GM03348 (cell line): ENCODE data around the gene SUGP1.

ENCODE experiments used
- DNase-seq: peaks from one replicate; pipeline ENCODE4 v3.0.0; 2012; ENCODE audit warnings: low spot score

The SUGP1 gene

GRCh38 chr19:19342086-19343015 is 22.0 kb upstream of the SUGP1 start:
- DNase-seq, result peak; percentile 85

- no peak for DNase-seq
These were observed 20.7 kb upstream of the SUGP1 start for GRCh38 chr19:19341026-19341425.

GRCh38 chr19:19338082-19338481 is 17.8 kb upstream of the SUGP1 start:
- no peak for DNase-seq

GRCh38 chr19:19337120-19337519 is 16.8 kb upstream of the SUGP1 start:
- no peak for DNase-seq

GRCh38 chr19:19336597-19336996 is 16.3 kb upstream of the SUGP1 start:
- DNase-seq, result no peak

GRCh38 chr19:19335408-19336158 is 15.3 kb upstream of the SUGP1 start:
- DNase-seq, result no peak

- no peak for DNase-seq
These were observed 14.7 kb upstream of the SUGP1 start for GRCh38 chr19:19334989-19335344.

- DNase-seq, result no peak
These were observed 14.0 kb upstream of the SUGP1 start for GRCh38 chr19:19334063-19334988.

GRCh38 chr19:19329126-19329525 is 8.8 kb upstream of the SUGP1 start:
- DNase-seq, result no peak

GRCh38 chr19:19327672-19328071 is 7.4 kb upstream of the SUGP1 start:
- DNase-seq, result no peak

- no peak for DNase-seq
These were observed 3.9 kb upstream of the SUGP1 start for GRCh38 chr19:19324059-19324770.

GRCh38 chr19:19321141-19321577 is 850 bp upstream of the SUGP1 start:
- DNase-seq, result peak; percentile 45

GRCh38 chr19:19319732-19320360 is 463 bp downstream of the SUGP1 start:
- no peak for DNase-seq

- no peak for DNase-seq
These were observed 4.2 kb downstream of the SUGP1 start for GRCh38 chr19:19316082-19316481.

- DNase-seq, result no peak
These were observed 4.9 kb downstream of the SUGP1 start for GRCh38 chr19:19315444-19315843.

GRCh38 chr19:19308373-19308772 is 11.9 kb downstream of the SUGP1 start:
- DNase-seq, result no peak

- no peak for DNase-seq
These were observed 14.1 kb downstream of the SUGP1 start for GRCh38 chr19:19306191-19306590.

- no peak for DNase-seq
These were observed 14.6 kb downstream of the SUGP1 start for GRCh38 chr19:19305696-19306095.

- DNase-seq, result no peak
These were observed 15.2 kb downstream of the SUGP1 start for GRCh38 chr19:19305066-19305465.

- no peak for DNase-seq
These were observed 15.9 kb downstream of the SUGP1 start for GRCh38 chr19:19304186-19304965.
